K562 (cell line): ENCODE results near the gene ZC3H11A. TPM values are rescaled to one million over a fixed set of nuclear protein-coding genes. Genes with fewer than 3 reads are reported as not detected.
A peak's percentile ranks its signal among the peaks of the same experiment; 100 is the strongest.

Experiments
- DACH1 ChIP-seq: fragments of 450-650 bp; IDR thresholded peaks from 2 replicates; pipeline ENCODE4 v1.6.1; 2018; ENCODE audit not compliant: partially characterized antibody
- FOXA1 ChIP-seq: fragments of 450-650 bp; IDR thresholded peaks from 2 replicates; pipeline ENCODE4 v1.6.1; 2016; ENCODE audit warnings: mild to moderate bottlenecking, borderline replicate concordance
- GABPB2 ChIP-seq: fragments of 250-450 bp; sonication (Bioruptor Pico); conservative IDR thresholded peaks from 2 replicates; pipeline ENCODE4 v1.5.1; 2021; ENCODE audit warnings: mild to moderate bottlenecking
- MAZ ChIP-seq, 2 experiments: fragments of 450-650 bp in 1 of 2; sonication (generic) in 1 of 2; formaldehyde crosslinking; IDR thresholded peaks in 1 of 2; conservative IDR thresholded peaks in 1 of 2; 2 replicates each; pipeline versions ENCODE4 v1.4.0 to v1.5.0; 2020; ENCODE audit warnings: mild to moderate bottlenecking in 1 of 2, missing genetic modification reagents in 1 of 2
- SRSF7 ChIP-seq: fragments of 200-400 bp; formaldehyde crosslinking; optimal IDR thresholded peaks from 2 replicates; pipeline ENCODE3; 2017; ENCODE audit warnings: mild to moderate bottlenecking, low read depth, low read length
- ZNF274 ChIP-seq: IDR thresholded peaks from 2 replicates; pipeline ENCODE4 v1.6.1; 2011; ENCODE audit warnings: low read depth, mild to moderate bottlenecking, low read length, moderate library complexity, borderline replicate concordance
- ZNF282 ChIP-seq: sonication (generic); formaldehyde crosslinking; IDR thresholded peaks from 2 replicates; pipeline ENCODE4 v1.8.1; 2023; ENCODE audit warnings: missing genetic modification reagents
- ZNF668 ChIP-seq: fragments of 250-450 bp; sonication (Bioruptor Pico); IDR thresholded peaks from 2 replicates; pipeline ENCODE4 v1.8.0; 2022; ENCODE audit warnings: mild to moderate bottlenecking, inconsistent platforms
- polyA plus RNA-seq, 8 experiments: library from polyadenylated mRNA; depleted of rRNA in 4 of 8; stranded (reverse) in 5 of 8; unstranded in 3 of 8; fragments of >200 nt; fragmentation: Nextera tagmentation in 2 of 8; fragmentation: Illumina TruSeq in 1 of 8; extraction: Ambion mirVana in 2 of 8; extraction: Trizol in 1 of 8; gene quantifications; 2 replicates each; pipeline versions ENCODE4 v1.2.1 to v1.2.3, GENCODE V29; 2011 to 2014; ENCODE audit warnings: inconsistent platforms in 1 of 8, missing spikeins in 1 of 8
- total RNA-seq, 7 experiments: library from RNA; depleted of rRNA in 6 of 7; stranded (reverse); fragments of >200 nt in 6 of 7; fragmentation: Illumina TruSeq in 2 of 7; extraction: Trizol in 2 of 7; gene quantifications; 2 replicates each; pipeline versions ENCODE4 v1.2.1 to v1.2.3, GENCODE V29; 2011 to 2021; ENCODE audit warnings: low replicate concordance in 1 of 7
- TF ChIP-seq, protein P1 (sequence below), 2 experiments: fragments of 450-650 bp; IDR thresholded peaks; 2 replicates each; pipeline ENCODE4 v1.6.1; 2016; ENCODE audit warnings: mild to moderate bottlenecking in 2 of 2, borderline replicate concordance in 1 of 2, low read depth in 1 of 2, moderate library complexity in 1 of 2
- TF ChIP-seq, protein P2 (sequence below): conservative IDR thresholded peaks from 2 replicates; pipeline ENCODE4 v1.6.1; 2011; ENCODE audit warnings: low read depth, mild to moderate bottlenecking, low read length; ENCODE audit not compliant: control insufficient read depth
- TF ChIP-seq, protein P3 (sequence below), 2 experiments: fragments of 450-650 bp; conservative IDR thresholded peaks; 2 replicates each; pipeline ENCODE4 v1.6.1; 2017; ENCODE audit warnings: mild to moderate bottlenecking in 2 of 2, moderate library complexity in 2 of 2
- TF ChIP-seq, protein P4 (sequence below): sonication (generic); formaldehyde crosslinking; IDR thresholded peaks from 2 replicates; pipeline ENCODE4 v1.8.0; 2022; ENCODE audit warnings: missing genetic modification reagents, mild to moderate bottlenecking, borderline replicate concordance

Gene ZC3H11A
- total and polyA plus RNA-seq, 9 of the 15 experiments (the other 6 are each of a cell fraction or from before 2014, with no cell fraction given): 34.2 to 137 (median 102) TPM

DNA sequence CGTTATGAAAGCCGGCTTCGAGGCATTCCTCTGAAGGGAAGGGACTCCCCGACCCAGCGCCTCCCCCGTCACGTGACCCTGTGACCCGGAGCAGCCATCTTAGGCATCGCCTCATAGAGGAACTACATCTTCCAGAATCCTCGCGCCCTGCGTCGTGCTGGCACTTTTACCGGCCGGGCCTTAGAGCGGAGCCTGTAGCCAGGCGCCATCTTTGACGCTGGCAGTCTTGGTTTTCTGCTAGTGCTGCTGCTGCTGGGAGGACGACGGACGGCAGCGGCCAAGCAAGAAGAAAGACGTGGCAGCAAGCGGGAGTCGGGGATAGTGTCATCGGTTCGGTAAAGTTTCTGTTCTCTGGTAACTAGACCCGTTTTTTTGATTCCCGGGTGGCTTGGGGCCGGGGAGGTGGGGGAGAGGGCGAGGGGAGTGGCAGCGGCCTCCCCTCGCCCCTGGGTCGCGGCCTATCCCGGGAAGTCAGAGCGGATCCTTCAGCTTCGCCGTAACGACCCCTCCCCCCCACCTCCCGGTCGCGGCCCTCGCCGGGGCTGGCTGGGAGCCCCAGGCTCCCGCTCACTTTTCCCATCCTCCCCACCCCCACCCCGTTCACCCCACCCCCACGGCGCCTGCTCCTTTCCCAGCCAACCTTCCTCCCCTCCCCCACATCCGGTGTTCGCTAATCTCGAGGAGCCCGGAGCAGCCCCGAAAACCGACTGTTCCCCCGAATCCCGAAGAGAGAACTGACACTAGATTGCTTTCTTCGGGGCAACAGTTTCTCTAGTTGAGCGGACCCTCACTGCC, at the start of gene ZC3H11A, which contains the start of gene ZBED6 (continued):
- TF ChIP-seq, protein P1, sequence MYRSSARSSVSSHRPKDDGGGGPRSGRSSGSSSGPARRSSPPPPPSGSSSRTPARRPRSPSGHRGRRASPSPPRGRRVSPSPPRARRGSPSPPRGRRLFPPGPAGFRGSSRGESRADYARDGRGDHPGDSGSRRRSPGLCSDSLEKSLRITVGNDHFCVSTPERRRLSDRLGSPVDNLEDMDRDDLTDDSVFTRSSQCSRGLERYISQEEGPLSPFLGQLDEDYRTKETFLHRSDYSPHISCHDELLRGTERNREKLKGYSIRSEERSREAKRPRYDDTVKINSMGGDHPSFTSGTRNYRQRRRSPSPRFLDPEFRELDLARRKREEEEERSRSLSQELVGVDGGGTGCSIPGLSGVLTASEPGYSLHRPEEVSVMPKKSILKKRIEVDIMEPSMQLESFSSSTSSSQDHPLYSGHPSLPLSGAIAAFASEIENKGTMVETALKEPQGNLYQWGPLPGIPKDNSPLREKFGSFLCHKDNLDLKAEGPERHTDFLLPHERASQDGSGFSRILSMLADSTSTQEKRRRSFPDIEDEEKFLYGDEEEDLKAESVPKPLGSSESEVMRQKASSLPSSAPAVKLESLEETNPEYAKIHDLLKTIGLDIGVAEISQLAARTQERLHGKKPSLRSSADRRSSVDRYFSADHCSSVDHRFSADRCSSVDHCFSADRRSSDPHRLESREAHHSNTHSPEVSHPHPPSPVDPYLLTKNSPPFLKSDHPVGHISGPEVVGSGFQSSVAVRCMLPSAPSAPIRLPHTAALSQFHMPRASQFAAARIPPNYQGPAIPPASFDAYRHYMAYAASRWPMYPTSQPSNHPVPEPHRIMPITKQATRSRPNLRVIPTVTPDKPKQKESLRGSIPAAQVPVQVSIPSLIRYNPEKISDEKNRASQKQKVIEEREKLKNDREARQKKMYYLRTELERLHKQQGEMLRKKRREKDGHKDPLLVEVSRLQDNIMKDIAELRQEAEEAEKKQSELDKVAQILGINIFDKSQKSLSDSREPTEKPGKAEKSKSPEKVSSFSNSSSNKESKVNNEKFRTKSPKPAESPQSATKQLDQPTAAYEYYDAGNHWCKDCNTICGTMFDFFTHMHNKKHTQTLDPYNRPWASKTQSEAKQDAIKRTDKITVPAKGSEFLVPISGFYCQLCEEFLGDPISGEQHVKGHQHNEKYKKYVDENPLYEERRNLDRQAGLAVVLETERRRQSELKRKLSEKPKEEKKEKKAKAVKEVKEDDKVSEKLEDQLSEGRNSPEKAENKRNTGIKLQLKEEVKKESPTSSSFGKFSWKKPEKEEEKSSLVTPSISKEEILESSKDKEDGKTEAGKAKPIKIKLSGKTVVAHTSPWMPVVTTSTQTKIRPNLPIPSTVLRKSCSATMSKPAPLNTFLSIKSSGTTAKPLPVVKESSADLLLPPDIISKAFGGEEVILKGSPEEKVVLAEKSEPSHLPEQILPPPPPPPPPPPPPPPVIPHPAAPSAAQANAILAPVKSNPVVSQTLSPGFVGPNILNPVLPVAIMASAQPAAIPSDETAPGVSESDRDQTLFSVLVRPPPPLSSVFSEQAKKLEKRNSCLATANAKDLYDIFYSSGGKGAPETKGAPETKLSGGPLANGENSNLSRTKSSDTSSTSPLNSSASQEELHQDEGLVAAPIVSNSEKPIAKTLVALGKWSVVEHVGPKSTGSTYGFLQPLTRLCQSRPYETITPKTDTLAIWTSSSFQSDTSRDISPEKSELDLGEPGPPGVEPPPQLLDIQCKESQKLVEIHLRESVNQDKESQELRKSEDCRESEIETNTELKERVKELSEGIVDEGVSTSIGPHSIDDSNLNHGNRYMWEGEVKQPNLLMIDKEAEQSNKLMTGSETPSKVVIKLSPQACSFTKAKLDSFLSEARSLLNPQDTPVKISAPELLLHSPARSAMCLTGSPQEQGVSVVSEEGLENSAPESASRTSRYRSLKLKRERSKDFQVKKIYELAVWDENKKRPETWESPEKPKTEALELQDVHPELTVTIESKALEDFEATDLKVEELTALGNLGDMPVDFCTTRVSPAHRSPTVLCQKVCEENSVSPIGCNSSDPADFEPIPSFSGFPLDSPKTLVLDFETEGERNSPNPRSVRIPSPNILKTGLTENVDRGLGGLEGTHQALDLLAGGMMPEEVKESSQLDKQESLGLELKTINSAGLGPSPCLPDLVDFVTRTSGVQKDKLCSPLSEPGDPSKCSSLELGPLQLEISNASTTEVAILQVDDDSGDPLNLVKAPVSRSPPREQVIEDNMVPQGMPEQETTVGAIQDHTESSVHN (IDR thresholded peaks at IDR 0.05; ENCODE audit: borderline replicate concordance in 1 of 2, low read depth in 1 of 2): no peak
- no peak for TF ChIP-seq GABPB2 (CRISPR knock-in tag)
- TF ChIP-seq DACH1: no peak
- no peak for TF ChIP-seq ZNF668 (CRISPR knock-in tag)
- no peak for TF ChIP-seq ZNF282 (CRISPR knock-in tag)
- TF ChIP-seq, protein P2, sequence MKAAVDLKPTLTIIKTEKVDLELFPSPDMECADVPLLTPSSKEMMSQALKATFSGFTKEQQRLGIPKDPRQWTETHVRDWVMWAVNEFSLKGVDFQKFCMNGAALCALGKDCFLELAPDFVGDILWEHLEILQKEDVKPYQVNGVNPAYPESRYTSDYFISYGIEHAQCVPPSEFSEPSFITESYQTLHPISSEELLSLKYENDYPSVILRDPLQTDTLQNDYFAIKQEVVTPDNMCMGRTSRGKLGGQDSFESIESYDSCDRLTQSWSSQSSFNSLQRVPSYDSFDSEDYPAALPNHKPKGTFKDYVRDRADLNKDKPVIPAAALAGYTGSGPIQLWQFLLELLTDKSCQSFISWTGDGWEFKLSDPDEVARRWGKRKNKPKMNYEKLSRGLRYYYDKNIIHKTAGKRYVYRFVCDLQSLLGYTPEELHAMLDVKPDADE: peak; percentile 96
- TF ChIP-seq FOXA1: no peak
- TF ChIP-seq, protein P3, sequence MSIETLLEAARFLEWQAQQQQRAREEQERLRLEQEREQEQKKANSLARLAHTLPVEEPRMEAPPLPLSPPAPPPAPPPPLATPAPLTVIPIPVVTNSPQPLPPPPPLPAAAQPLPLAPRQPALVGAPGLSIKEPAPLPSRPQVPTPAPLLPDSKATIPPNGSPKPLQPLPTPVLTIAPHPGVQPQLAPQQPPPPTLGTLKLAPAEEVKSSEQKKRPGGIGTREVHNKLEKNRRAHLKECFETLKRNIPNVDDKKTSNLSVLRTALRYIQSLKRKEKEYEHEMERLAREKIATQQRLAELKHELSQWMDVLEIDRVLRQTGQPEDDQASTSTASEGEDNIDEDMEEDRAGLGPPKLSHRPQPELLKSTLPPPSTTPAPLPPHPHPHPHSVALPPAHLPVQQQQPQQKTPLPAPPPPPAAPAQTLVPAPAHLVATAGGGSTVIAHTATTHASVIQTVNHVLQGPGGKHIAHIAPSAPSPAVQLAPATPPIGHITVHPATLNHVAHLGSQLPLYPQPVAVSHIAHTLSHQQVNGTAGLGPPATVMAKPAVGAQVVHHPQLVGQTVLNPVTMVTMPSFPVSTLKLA (conservative IDR thresholded peaks at IDR 0.05): peak; percentile 76 to 84
- TF ChIP-seq SRSF7: no peak
- no peak for TF ChIP-seq ZNF274
- peak; percentile 71 to 77 for TF ChIP-seq MAZ (CRISPR knock-in tag; conservative IDR thresholded peaks at IDR 0.05 in 1 of 2, IDR thresholded peaks at IDR 0.05 in 1 of 2)
- TF ChIP-seq, protein P4, sequence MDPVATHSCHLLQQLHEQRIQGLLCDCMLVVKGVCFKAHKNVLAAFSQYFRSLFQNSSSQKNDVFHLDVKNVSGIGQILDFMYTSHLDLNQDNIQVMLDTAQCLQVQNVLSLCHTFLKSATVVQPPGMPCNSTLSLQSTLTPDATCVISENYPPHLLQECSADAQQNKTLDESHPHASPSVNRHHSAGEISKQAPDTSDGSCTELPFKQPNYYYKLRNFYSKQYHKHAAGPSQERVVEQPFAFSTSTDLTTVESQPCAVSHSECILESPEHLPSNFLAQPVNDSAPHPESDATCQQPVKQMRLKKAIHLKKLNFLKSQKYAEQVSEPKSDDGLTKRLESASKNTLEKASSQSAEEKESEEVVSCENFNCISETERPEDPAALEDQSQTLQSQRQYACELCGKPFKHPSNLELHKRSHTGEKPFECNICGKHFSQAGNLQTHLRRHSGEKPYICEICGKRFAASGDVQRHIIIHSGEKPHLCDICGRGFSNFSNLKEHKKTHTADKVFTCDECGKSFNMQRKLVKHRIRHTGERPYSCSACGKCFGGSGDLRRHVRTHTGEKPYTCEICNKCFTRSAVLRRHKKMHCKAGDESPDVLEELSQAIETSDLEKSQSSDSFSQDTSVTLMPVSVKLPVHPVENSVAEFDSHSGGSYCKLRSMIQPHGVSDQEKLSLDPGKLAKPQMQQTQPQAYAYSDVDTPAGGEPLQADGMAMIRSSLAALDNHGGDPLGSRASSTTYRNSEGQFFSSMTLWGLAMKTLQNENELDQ: no peak
